ENCODE measurements around the gene SLCO2A1. TPM values are rescaled to one million over a fixed set of nuclear protein-coding genes. Genes with fewer than 3 reads are reported as not detected.

The SLCO2A1 gene
- total RNA-seq, 1 experiment from 2014 or later, result not detected

- no peak for DNase-seq (ENCODE audit: low spot score)
These were observed 29.6 kb downstream of the SLCO2A1 start for GRCh38 chr3:133999891-134000685.

DNA sequence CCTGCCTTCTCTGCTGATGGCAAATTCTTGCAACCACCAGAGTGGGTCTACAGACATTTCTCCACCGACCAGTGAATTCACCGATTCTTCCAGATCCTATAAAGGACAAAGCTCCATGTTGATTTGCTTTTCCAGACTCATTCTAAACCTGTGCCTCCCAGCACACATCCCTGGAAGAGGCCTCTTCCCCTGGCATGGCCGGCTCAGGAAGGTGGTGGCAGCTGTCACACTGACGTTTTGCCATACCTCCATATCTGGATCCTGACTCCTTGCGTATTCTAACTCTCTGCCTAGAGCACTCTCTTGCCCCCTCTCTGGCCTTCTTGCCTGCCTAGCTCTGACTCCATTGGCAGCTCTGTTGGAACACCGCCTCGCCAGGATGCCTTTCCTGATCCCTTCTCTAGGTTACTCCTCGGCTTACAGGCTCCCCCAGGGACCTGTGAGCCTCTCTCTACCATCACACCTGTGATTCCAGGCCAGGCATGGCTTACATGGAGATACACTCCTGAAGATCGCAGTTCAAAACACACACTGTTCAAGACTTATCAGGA is 31.0 kb downstream of the SLCO2A1 start:
- DNase-seq (ENCODE audit: low spot score), result no peak

- DNase-seq (ENCODE audit: low spot score), result no peak
These were observed 31.7 kb downstream of the SLCO2A1 start for GRCh38 chr3:133997871-133998635.

- no peak for DNase-seq (ENCODE audit: low spot score)
These were observed 32.7 kb downstream of the SLCO2A1 start for GRCh38 chr3:133996996-133997395.

GRCh38 chr3:133996251-133996661 is 33.5 kb downstream of the SLCO2A1 start:
- no peak for DNase-seq (ENCODE audit: low spot score)

DNA sequence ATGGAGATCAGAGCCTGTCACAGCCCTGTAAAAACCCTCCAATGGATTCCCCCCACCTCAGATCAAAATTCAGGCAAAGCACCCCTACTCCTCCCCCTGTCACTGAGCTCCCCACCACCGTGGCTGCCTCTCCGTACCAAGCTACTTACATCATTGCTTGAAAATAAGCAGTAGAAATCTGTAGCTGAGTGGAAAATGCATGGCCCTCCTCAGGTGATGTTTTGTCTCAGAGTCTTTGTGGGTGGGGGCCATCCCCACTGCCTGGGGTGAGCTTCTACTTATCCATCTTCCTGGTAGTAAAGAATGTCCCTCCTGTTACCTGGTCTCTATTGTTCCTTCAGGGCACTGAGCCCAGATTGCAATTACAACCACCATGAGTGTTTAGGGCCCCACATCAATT is 34.5 kb downstream of the SLCO2A1 start:
- no peak for DNase-seq (ENCODE audit: low spot score)

- no peak for DNase-seq (ENCODE audit: low spot score)
These were observed 35.4 kb downstream of the SLCO2A1 start for GRCh38 chr3:133994166-133994890.

- DNase-seq (ENCODE audit: low spot score), result no peak
These were observed 36.6 kb downstream of the SLCO2A1 start for GRCh38 chr3:133992951-133993620.

DNA sequence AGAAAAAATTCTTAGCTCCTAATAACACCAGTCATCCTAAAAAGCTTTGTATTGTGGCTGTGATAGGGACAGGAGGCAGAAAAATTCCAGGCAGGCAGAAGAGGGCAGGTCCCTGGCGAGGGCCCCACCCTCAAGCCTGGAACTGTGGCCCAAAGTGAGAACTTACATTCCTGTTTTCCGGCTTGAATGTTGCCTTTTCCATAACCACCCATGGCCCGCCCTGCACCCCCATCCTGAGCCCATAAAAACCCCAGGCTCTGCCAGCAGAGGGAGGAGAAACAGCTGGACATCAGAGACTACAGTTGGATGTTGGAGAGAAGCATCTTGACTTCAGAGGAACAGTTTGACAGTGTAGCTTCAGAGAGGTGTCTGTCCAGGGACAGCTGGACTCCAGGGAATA is 37.3 kb downstream of the SLCO2A1 start:
- peak; percentile 31 for DNase-seq (ENCODE audit: low spot score)

- no peak for DNase-seq (ENCODE audit: low spot score)
These were observed 38.1 kb downstream of the SLCO2A1 start for GRCh38 chr3:133991637-133992036.

- DNase-seq (ENCODE audit: low spot score), result no peak
These were observed 38.5 kb downstream of the SLCO2A1 start for GRCh38 chr3:133991209-133991608.

DNA sequence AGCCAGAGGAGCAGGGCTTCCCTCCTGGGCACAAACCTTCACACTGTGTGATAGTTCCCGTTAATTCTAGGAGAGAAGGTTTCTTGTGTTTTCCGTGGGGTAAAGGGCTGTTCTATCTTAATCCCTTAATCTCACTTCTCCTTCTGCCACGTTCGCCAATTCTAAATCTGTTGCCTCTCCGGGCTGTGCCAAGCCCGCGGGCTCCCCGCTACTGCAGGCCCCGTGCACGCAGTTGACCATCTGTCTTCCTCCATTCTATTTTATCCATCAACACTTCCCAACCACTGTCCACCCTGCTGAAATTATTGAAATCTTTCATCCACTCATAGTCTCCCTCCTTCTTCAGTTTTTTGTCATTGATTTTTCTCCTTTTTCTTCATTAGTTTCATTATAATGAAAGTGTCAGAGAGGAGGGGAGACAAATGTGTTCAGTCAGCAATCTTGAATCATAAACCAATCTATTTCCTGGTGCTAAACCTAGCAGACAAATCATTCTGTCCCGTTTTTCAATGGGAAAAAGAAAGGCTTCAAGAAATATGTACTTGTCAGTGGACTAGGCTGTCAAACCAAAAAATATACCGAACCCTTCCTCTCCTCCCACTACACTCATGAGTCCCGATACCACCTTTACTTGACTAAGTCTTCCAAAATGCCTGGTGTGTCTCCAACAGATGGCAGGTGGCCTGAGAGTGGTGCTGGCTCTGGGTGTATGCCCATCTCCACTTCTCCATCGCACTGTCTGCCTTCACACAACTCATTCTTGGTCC is 39.6 kb downstream of the SLCO2A1 start:
- DNase-seq (ENCODE audit: low spot score), result no peak

- no peak for DNase-seq (ENCODE audit: low spot score)
These were observed 41.0 kb downstream of the SLCO2A1 start for GRCh38 chr3:133988631-133989161.

DNA sequence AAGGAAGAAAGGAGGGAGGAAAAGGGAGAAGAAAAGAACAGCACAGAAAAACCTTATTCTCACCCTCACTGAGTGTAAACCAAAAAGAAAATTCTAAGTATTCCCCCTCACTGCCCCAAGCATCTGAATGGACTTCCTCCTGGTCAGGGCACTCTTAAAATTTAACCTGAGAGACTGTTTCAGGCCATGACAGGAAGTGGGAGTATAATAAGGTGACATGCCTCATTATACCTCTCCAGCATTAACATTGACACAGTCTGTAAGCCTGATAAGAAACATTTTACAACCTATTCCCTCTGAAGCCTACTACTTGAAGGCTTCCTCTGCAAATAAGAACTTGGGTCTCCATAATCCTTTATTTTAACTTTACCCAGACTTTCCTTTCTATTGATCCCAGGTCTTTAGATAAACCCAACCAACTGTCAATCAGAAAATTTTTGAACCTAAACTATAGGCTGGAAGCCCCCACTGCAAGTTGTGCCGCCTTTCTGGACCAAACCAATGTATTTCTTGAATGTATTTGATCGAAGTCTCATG is 41.7 kb downstream of the SLCO2A1 start:
- DNase-seq (ENCODE audit: low spot score), result no peak

DNA sequence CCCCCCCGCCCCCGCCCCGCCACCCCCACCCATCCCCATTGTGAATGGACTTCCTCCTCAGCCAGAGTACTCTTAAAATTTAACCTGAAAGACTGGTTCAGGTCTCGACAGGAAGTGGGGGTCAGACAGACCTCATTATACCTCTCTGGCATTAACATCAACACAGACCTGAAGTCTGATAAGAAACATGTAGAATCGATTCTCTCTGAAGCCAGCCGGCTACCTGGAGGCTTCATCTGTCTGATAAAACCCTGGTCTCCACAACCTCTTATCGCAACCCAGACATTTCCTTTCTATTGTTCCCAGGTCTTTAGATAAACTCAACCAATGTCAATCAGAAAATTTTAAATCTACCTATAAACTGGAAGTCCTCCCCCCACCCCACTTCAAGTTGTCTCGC is 42.6 kb downstream of the SLCO2A1 start:
- no peak for DNase-seq (ENCODE audit: low spot score)

DNA sequence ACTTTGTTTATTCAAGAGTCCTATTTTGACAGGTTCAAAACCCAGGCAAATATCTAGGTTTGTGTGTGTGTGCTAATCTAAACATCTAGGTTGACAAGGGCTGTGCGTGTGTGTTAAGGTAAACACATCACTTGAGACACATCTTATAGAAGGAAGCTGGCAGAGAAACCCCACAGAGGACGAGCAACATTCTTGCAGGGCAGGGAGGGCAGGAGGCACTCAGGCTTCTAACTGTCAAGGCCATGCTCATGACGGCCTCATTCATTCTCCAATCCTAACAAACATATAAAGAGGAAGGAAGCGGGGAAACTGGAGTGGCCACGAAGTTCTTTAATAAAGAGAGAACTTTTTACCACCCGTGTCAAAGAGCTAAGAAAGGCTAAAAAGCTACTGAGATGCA is 43.4 kb downstream of the SLCO2A1 start:
- no peak for DNase-seq (ENCODE audit: low spot score)

- DNase-seq (ENCODE audit: low spot score), result no peak
These were observed 44.8 kb downstream of the SLCO2A1 start for GRCh38 chr3:133984975-133985374.

DNA sequence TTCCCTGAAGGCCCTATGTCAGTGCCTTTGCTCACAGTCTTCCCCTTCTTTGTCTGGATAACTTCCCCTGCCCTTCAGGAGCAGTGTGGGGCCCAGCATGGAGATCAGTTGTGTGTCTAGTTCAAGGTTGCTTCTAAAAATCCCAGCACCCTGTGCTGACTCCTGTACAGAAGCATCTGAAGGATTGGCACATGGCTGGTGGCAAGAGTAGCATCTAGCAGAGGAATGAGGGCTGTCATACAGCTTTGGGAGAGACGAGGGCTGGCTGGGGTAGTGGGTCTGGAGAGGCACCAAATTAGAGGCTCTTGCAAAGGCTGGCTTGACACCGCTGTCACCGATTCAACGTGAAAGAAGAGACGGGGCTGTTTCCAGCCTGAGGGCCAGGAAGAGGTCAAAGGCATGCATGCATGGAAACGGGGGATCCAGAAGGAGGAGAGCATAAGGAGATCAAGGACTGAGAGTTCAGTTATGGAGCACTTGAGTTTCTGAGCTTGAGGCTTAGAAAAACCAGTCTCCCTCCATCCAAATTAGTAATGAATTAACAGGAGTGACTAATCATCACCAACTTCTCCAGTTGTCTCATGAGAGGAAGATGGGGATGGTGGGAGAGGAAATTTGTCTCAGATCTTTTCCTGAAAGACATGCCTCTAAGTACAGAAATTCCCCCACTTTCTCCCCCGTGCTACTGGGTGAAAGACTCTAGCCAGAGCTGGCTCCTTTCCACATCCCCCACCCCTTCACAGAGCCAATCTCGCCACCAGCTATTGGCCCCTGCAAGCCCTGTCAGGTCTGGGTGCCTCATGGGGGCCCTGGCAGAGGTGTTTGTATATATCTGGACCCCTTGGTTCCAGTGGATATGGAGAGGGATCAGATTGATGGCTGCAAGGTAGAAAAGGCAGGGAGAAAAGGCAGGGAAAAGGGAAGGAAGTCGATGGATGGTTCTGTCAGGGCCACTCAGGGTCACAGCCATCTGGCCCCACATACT is 45.9 kb downstream of the SLCO2A1 start:
- no peak for DNase-seq (ENCODE audit: low spot score)

GRCh38 chr3:133983126-133983525 is 46.6 kb downstream of the SLCO2A1 start:
- DNase-seq (ENCODE audit: low spot score), result no peak

Data from HT-29 (cell line).